ENCODE measurements around the gene CEP83.
"Not testable (repeated sequence)": the region's sequence is repeated elsewhere in the genome, so short reads cannot be mapped to it uniquely, and the experiment has no call there.

The CEP83 gene

GRCh38 chr12:94433744-94434143 is 25.9 kb downstream of the CEP83 start:
- no peak for DNase-seq

- no peak for DNase-seq
Measured at GRCh38 chr12:94430304-94430703, 29.4 kb downstream of the CEP83 start.

DNA sequence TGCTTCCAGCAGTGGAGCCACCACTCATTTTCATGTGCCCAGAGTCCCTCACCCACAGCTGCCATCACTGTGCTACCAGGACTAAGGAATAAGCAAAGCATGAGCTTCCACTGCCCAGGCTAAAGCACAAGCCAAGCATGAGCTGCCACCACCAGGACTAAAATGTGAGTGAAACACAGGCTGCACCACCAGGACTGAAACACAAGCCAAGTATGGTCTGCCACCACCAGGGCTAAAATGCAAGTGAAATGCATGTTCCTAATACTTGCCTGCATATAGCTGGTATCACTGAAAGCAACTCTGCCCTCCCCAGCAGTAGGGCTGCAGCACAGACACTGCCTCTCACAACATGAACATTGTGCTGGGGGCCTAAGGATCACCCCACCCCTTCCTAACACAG is 30.0 kb downstream of the CEP83 start:
- no peak for DNase-seq

- no peak for DNase-seq
Measured at GRCh38 chr12:94429191-94429590, 30.5 kb downstream of the CEP83 start.

DNA sequence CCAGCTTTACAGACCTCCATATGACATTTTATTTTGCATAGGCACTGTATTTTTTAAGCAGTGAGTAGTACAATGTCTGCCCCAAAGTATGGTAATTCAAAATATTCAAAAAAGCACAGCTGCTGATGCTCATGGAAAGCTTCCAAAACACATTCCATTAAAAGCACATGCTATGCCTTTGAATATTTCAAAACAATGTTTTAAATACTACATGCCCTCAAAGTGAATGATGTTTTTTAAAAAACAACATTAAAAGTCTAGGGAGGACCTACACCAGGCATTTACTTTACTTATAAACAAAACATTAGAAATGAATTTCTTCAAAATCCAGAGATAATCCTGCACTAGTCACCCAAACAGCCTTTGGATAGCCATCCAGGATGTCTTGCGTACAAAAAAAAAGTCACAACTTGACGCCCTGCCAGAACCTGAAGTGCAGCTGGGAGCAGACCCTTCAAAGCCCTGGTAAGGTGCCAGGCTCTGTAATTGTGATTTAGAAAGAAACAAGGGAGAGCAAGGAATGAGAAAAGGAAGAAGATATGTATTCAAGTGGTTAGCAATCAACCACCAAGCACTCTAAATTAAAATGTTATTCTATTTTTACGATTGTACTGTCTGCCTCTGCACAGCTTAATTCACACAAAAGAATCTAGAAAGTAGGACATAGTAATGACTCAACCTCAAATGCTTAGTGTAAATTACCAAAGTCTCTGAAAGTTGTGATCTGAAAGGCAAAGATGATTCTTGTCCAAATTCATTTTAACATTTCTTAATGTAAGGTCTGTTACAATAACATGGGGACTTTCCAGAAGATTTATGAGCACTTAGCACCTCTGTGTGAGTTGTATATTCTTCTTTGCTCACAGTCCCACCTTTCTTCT is 31.9 kb downstream of the CEP83 start:
- DNase-seq = peak; percentile 51

GRCh38 chr12:94426049-94426448 is 33.6 kb downstream of the CEP83 start:
- DNase-seq = no peak

DNA sequence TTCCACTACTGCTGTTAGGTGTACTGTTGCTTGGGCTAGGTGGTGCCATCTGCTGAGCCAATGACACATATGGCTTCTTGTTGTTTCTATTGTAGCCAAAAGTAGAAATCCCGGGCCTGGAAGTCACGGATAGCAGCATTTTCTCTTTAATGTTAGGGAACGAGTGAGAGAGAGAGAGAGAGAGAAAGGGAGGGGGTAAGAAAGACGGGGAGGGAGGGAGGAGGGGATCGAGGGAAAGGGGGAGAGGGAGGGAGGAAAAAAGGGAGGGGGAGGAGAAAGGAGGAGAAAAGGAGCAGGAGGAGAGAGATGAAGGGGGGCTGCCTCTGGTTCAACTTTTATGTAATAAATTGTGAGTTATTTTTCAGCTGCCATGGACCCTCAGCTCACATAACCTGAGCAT is 34.8 kb downstream of the CEP83 start:
- not testable (repeated sequence) for DNase-seq

DNA sequence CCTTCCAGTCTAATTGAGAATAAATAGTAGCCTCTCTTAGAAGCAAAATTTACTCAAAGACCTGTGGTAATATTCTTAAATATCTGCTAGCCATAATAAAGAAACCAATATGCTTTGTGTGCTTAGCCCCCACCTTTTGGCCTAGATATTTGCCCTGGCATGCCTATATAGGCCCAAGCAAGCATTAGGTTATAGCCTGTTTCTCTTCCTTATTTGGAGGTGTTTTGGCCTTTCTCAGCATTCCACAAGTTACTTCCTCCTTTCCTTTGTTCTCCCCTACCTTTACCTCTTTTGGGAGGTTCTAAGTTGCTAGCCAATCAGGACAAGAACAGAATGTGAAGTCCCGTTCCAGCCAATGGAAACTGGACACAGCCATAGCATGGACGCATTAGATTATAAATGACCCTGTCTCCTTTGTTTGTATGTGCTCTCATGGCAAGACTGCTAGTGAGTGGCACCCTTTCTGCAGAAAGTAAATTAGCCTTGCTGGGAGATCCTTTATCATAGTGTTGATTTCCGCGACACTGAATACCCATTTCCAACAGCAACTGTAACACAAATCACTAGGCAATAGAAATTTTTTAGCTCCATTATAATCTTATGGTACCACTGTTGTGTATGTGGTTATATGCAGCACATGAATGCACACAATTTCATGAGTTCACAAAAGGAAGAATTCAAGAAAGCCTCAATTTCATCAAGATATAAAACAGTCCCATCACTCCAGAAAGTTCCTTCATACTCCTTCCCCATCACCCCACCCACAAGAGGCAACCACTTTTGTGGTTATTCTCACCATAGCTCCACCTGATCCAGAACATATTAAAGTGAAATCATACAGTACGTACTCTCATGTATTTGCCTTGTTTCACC is 37.6 kb downstream of the CEP83 start:
- peak; percentile 7 for DNase-seq

DNA sequence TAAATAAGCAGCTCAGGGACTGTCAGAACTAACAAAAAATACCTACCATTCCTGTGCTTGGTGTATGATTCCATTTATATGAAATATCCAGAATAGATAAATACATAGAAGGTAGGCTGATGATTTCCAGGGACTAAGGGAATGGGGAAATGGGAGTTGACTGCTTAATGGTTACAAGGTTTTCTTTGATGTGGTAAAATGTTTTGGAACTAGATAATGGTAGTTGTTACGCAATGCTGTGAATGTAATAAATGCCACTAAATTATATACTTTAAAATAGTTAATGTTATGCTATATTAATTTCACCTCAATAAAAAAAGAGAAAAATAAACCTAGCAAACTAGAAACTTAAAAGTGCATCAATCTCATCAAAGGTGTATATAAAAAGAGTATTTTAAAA is 41.1 kb downstream of the CEP83 start:
- no peak for DNase-seq

GRCh38 chr12:94416613-94417012 is 43.1 kb downstream of the CEP83 start:
- DNase-seq = peak; percentile 19

DNA sequence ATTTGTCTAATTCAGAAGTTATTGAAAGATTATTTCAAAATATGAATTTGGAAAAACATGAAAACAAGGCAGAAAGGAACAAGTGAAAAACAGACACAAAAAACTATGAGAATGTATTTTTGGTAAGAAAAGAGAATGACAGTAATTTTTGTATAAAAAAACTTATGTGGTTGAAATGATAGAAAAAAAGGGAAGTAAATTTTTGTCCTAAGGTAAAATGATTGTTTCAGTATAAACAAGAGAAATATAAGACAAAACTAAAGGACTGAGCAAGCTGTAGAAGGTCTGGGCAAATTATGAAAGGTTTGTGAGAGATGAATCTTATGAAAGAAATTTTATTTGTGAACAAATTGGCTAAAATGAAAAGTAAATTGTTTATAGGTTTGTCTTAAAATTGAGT is 44.6 kb downstream of the CEP83 start:
- no peak for DNase-seq

- no peak for DNase-seq
Measured at GRCh38 chr12:94405413-94406116, 54.1 kb downstream of the CEP83 start.

- DNase-seq = peak; percentile 16
Measured at GRCh38 chr12:94404854-94405253, 54.8 kb downstream of the CEP83 start.

DNA sequence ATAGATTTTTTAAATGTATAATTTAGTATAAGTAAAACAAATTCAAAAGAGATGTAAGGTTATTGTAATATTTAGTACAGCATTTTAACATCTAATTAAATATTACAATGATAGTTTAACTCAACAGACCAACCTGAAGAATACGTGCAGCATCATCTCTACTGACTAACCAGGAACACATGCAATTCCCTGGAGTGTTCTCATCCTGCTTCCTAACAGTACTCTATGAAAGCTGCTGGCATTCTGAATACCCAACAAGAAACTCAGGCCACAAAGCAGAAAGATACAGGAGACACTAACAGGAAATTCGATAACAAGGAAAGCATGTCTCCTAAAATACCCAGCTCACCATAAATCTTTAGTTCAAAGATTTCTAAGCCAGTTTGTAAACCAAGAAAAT is 58.3 kb downstream of the CEP83 start:
- DNase-seq = no peak

DNA sequence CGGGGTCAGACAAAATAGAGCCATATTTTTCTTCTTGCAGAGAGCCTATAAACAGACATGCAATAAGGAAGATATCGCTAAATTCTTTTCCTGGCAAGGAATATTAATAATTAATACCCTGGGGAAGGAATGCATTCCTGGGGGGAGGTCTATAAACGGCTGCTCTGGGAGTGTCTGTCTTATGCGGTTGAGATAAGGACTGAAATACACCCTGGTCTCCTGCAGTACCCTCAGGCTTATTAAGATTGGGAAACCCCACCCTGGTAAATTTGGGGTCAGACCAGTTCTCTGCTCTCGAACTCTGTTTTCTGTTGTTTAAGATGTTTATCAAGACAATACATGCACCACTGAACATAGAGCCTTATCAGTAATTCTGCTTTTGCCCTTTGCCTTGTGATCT is 61.0 kb downstream of the CEP83 start:
- DNase-seq = not testable (repeated sequence)

GRCh38 chr12:94397401-94397800 is 62.3 kb downstream of the CEP83 start:
- DNase-seq = no peak

GRCh38 chr12:94396014-94396413 is 63.7 kb downstream of the CEP83 start:
- not testable (repeated sequence) for DNase-seq

- no peak for DNase-seq
Measured at GRCh38 chr12:94390130-94390485, 69.6 kb downstream of the CEP83 start.

DNA sequence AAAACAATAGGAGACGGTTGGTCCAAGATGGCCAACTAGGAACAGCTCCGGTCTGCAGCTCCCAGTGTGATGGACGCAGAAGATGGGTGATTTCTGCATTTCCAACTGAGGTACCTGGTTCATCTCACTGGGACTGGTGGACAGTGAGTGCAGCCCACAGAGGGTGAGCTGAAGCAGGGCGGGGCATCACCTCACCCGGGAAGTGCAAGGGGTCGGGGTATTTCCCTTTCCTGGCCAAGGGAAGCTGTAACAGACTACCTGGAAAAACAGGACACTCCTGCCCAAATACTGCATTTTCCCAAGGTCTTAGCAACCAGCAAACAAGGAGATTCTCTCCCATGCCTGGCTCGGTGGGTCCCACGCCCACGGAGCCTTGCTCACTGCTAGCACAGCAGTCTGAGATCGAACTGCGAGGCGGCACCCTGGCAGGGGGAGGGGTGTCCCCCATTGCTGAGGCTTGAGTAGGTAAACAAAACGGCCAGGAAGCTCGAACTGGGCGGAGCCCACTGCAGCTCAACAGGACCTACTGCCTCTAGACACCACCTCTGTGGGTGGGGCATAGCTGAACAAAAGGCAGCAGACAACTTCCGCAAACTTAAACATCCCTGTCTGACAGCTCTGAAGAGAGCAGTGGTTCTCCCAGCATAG is 70.1 kb downstream of the CEP83 start:
- DNase-seq = peak; percentile 90

DNA sequence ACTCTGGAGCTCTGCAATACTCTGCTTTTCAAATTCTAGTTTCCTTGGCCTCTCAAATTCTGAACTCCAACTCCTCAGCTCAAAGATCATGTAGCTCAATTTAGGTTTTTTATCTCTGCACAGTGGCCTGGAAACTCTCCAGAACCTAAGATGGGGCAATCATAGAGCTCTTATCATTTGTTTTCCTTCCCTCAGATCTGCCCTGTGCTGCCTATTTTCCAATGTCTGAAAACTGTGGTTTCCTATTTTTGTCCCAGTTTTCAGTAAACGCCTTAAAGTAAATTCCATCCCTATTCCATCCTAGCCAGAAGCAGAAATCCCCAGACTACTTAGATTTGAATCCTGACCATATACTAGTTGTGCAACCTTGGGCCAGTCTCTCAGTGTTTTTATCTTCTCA is 73.2 kb downstream of the CEP83 start:
- DNase-seq = no peak

GRCh38 chr12:94384030-94384429 is 75.6 kb downstream of the CEP83 start:
- no peak for DNase-seq

DNA sequence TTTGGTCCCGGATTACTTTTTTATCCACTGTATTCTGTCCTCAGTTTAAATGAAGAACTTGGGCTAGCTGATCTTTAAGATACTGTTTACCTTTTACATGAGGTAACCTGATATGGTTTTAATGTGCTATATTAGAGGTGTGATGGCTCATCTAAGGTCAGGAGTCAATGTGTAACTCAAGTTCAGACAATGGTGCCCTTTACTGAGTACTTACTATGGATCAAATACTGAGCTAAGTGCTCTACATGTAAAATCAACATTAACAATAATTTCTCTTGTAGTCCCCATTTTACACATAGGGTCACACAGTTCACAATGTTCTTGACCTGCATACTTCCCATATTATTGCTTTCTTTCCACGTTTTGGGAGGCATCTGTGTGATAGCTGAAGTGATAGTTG is 79.2 kb downstream of the CEP83 start:
- DNase-seq = peak; percentile 77

All from NCI-H69 (cell line).